Caco-2 (cell line): Measurements from ENCODE around the gene LPAR1. TPM values are rescaled to one million over a fixed set of nuclear protein-coding genes. Genes with fewer than 3 reads are reported as not detected.

ENCODE experiments used
- BruUV-seq: library from RNA; stranded (reverse); fragments of 400-500 nt; replicated peaks from 2 replicates; lab custom pipeline; 2021; lab: Mats Ljungman, UMichigan
- CTCF ChIA-PET: fragments of 300-600 bp; sonication (Branson Sonifier 250); formaldehyde crosslinking; loops from one replicate; lab custom pipeline; 2022; ENCODE audit warnings: antibody characterized with exemption; lab: Charles Lee
- POLR2A ChIA-PET: fragments of 300-600 bp; sonication (Branson Sonifier 250); formaldehyde crosslinking; loops from one replicate; lab custom pipeline; 2022; ENCODE audit warnings: antibody characterized with exemption; lab: Charles Lee
- DNase-seq, 2 experiments: peaks; one replicate each; pipeline versions ENCODE4 v3.0.0 to v3.0.0-alpha.2; 2020 to 2022
- H3K27me3 ChIP-seq: replicated peaks from 2 replicates; pipeline ENCODE4 v1.6.0; 2011; ENCODE audit warnings: low read length; ENCODE audit not compliant: control insufficient read depth, insufficient read depth
- H3K36me3 ChIP-seq: 2 replicates; pipeline ENCODE4 v1.5.1; 2011; ENCODE audit warnings: low read length; ENCODE audit not compliant: control insufficient read depth, insufficient read depth
- H3K4me1 ChIP-seq: fragments of 250-450 bp; sonication (Bioruptor Pico); 2 replicates; pipeline ENCODE4 v1.5.1; 2020; ENCODE audit warnings: mild to moderate bottlenecking
- H3K4me3 ChIP-seq: 2 replicates; pipeline ENCODE4 v1.5.1; 2011; ENCODE audit warnings: low read depth, mild to moderate bottlenecking, control low read depth, low read length
- H3K9me3 ChIP-seq: fragments of 250-450 bp; sonication (Bioruptor Pico); 2 replicates; pipeline ENCODE4 v1.5.1; 2020; ENCODE audit warnings: mild to moderate bottlenecking, moderate library complexity
- H3K27ac Mint-ChIP-seq: one replicate; pipeline ENCODE4 v1.8.0; 2022; ENCODE audit warnings: mixed read lengths; ENCODE audit not compliant: unreplicated experiment
- H3K27me3 Mint-ChIP-seq: one replicate; pipeline ENCODE4 v1.8.0; 2022; ENCODE audit warnings: mixed read lengths; ENCODE audit not compliant: insufficient read depth, unreplicated experiment
- H3K36me3 Mint-ChIP-seq: one replicate; pipeline ENCODE4 v1.8.0; 2022; ENCODE audit warnings: mild to moderate bottlenecking, mixed read lengths; ENCODE audit not compliant: insufficient read depth, unreplicated experiment
- H3K4me1 Mint-ChIP-seq: one replicate; pipeline ENCODE4 v1.8.0; 2022; ENCODE audit warnings: low read depth, mixed read lengths; ENCODE audit not compliant: unreplicated experiment
- H3K4me3 Mint-ChIP-seq: one replicate; pipeline ENCODE4 v1.8.0; 2022; ENCODE audit warnings: mild to moderate bottlenecking, moderate library complexity, mixed read lengths; ENCODE audit not compliant: unreplicated experiment
- H3K9me3 Mint-ChIP-seq: one replicate; pipeline ENCODE4 v1.8.0; 2022; ENCODE audit warnings: mixed read lengths; ENCODE audit not compliant: unreplicated experiment
- CTCF ChIP-seq, 2 experiments: fragments of 200-600 bp in 1 of 2; IDR thresholded peaks; 1 replicate in 1 of 2; 2 replicates in 1 of 2; pipeline versions ENCODE4 v1.5.1 to v1.8.0; 2011 to 2022; ENCODE audit warnings: antibody characterized with exemption in 1 of 2, control low read depth in 1 of 2, inconsistent platforms in 1 of 2, low read depth in 1 of 2, low read length in 1 of 2, mild to moderate bottlenecking in 1 of 2, moderate library complexity in 1 of 2; ENCODE audit not compliant: insufficient read depth in 1 of 2, severe bottlenecking in 1 of 2, unreplicated experiment in 1 of 2
- intact Hi-C: fragments of 100-400 bp; cut with micrococcal nuclease; formaldehyde crosslinking; loops from one replicate; pipeline ENCODE4 v1.10.0; 2022; ENCODE audit not compliant: unreplicated experiment
- total RNA-seq: library from RNA; stranded (reverse); gene quantifications from 2 replicates; pipeline ENCODE4 v1.2.3, GENCODE V29; 2022

Gene LPAR1
- total RNA-seq, 1 experiment from 2014 or later: 20.3 TPM

- no peak for TF ChIP-seq CTCF (IDR thresholded peaks at IDR 0.05; ENCODE audit: insufficient read depth in 1 of 2, low read depth in 1 of 2, low read length in 1 of 2, severe bottlenecking in 1 of 2, unreplicated experiment in 1 of 2)
- no peak overlapping the region for H3K4me3 Mint-ChIP-seq
- POLR2A ChIA-PET: no interaction called here
- no peaks in the 10 kb centered on the region for H3K9me3 Mint-ChIP-seq
- H3K4me1 Mint-ChIP-seq: peaks cover 8% of the 10 kb centered on the region
- intact Hi-C loops: no loop called here
- Histone ChIP-seq H3K9me3 (no peaks in the 10 kb centered on the region), H3K36me3 (no peaks in the 10 kb centered on the region), H3K4me1 (no peaks in the 10 kb centered on the region), H3K27me3 (no peaks in the 10 kb centered on the region), H3K4me3 (no peak overlapping the region)
- H3K27me3 Mint-ChIP-seq: no peaks in the 10 kb centered on the region
- DNase-seq: no peak
- peaks cover under 1% of the 10 kb centered on the region for H3K36me3 Mint-ChIP-seq
- CTCF ChIA-PET: no interaction called here
- no peak overlapping the region for H3K27ac Mint-ChIP-seq
- no TSS peak for BruUV-seq
These were observed 90.7 kb downstream of the LPAR1 start for GRCh38 chr9:110947491-110948044.

- intact Hi-C loops: no loop called here
- DNase-seq: no peak
- Mint-ChIP-seq H3K9me3 (no peaks in the 10 kb centered on the region), H3K4me3 (no peak overlapping the region), H3K36me3 (peaks cover 12% of the 10 kb centered on the region), H3K4me1 (no peaks in the 10 kb centered on the region), H3K27ac (no peak overlapping the region), H3K27me3 (no peaks in the 10 kb centered on the region)
- Histone ChIP-seq H3K9me3 (no peaks in the 10 kb centered on the region), H3K27me3 (no peaks in the 10 kb centered on the region), H3K4me1 (no peaks in the 10 kb centered on the region), H3K4me3 (no peak overlapping the region), H3K36me3 (no peaks in the 10 kb centered on the region)
- BruUV-seq: no TSS peak
- no peak for TF ChIP-seq CTCF (IDR thresholded peaks at IDR 0.05; ENCODE audit: insufficient read depth in 1 of 2, low read depth in 1 of 2, low read length in 1 of 2, severe bottlenecking in 1 of 2, unreplicated experiment in 1 of 2)
- POLR2A ChIA-PET: no interaction called here
- CTCF ChIA-PET: no interaction called here
These were observed 95.7 kb downstream of the LPAR1 start for GRCh38 chr9:110942522-110942921.

- Mint-ChIP-seq H3K27me3 (no peaks in the 10 kb centered on the region), H3K27ac (no peak overlapping the region), H3K36me3 (peaks cover 12% of the 10 kb centered on the region), H3K9me3 (no peaks in the 10 kb centered on the region), H3K4me3 (no peak overlapping the region), H3K4me1 (no peaks in the 10 kb centered on the region)
- Histone ChIP-seq H3K4me1 (no peaks in the 10 kb centered on the region), H3K27me3 (no peaks in the 10 kb centered on the region), H3K4me3 (no peak overlapping the region), H3K36me3 (no peaks in the 10 kb centered on the region), H3K9me3 (no peaks in the 10 kb centered on the region)
- intact Hi-C loops: no loop called here
- TF ChIP-seq CTCF (IDR thresholded peaks at IDR 0.05; ENCODE audit: insufficient read depth in 1 of 2, low read depth in 1 of 2, low read length in 1 of 2, severe bottlenecking in 1 of 2, unreplicated experiment in 1 of 2): no peak
- ChIA-PET CTCF (no interaction called here), POLR2A (no interaction called here)
- BruUV-seq: no TSS peak
- no peak for DNase-seq
These were observed 97.2 kb downstream of the LPAR1 start for GRCh38 chr9:110940951-110941557.
